WTC11 (cell line): Measurements from ENCODE around the gene NEO1. TPM values are rescaled to one million over a fixed set of nuclear protein-coding genes. Genes with fewer than 3 reads are reported as not detected.

Experiments used
- ATAC-seq: fragments of 200-7000 bp; cut with Tn5 transposase; 2 replicates; pipeline ENCODE4 v1.10.0; 2021; ENCODE audit warnings: mild to moderate bottlenecking, moderate library complexity
- CTCF ChIA-PET: fragments of 300-600 bp; sonication (Branson Sonifier 250); formaldehyde crosslinking; loops from one replicate; lab custom pipeline; 2021; ENCODE audit warnings: antibody characterized with exemption; lab: Charles Lee
- POLR2A ChIA-PET: fragments of 350-600 bp; sonication (Branson Sonifier 250); formaldehyde crosslinking; loops from one replicate; lab custom pipeline; 2021; ENCODE audit warnings: antibody characterized with exemption; lab: Charles Lee
- DNase-seq: peaks from one replicate; pipeline ENCODE4 v3.0.0; 2021; ENCODE audit warnings: low spot score
- H3K27ac Mint-ChIP-seq: 2 replicates; pipeline ENCODE4 v1.8.0; 2021; ENCODE audit warnings: mixed read lengths
- H3K27me3 Mint-ChIP-seq: 2 replicates; pipeline ENCODE4 v1.8.0; 2021; ENCODE audit warnings: low read depth, mild to moderate bottlenecking, moderate library complexity, mixed read lengths
- H3K36me3 Mint-ChIP-seq: 2 replicates; pipeline ENCODE4 v1.8.0; 2021; ENCODE audit warnings: mixed read lengths
- H3K4me1 Mint-ChIP-seq: 2 replicates; pipeline ENCODE4 v1.8.0; 2022; ENCODE audit warnings: mixed read lengths
- H3K4me3 Mint-ChIP-seq: 2 replicates; pipeline ENCODE4 v1.8.0; 2021; ENCODE audit warnings: mild to moderate bottlenecking, moderate library complexity, mixed read lengths
- H3K9me3 Mint-ChIP-seq: 2 replicates; pipeline ENCODE4 v1.8.0; 2021; ENCODE audit warnings: mixed read lengths
- AFF4 ChIP-seq: sonication (generic); formaldehyde crosslinking; IDR thresholded peaks from 2 replicates; pipeline ENCODE4 v1.8.1; 2023; ENCODE audit warnings: mild to moderate bottlenecking, missing genetic modification reagents, borderline replicate concordance
- CBFB ChIP-seq: sonication (generic); formaldehyde crosslinking; IDR thresholded peaks from 2 replicates; pipeline ENCODE4 v1.8.1; 2022; ENCODE audit warnings: mild to moderate bottlenecking, low read depth, missing genetic modification reagents
- CREB1 ChIP-seq: sonication (generic); formaldehyde crosslinking; IDR thresholded peaks from 2 replicates; pipeline ENCODE4 v1.8.0; 2023; ENCODE audit warnings: mild to moderate bottlenecking, missing genetic modification reagents
- CTCF ChIP-seq: fragments of 200-600 bp; IDR thresholded peaks from 2 replicates; pipeline ENCODE4 v1.8.0; 2022; ENCODE audit warnings: antibody characterized with exemption
- FOXJ3 ChIP-seq: sonication (generic); formaldehyde crosslinking; IDR thresholded peaks from 2 replicates; pipeline ENCODE4 v1.9.0; 2021; ENCODE audit warnings: missing genetic modification reagents, mild to moderate bottlenecking, borderline replicate concordance
- KAT7 ChIP-seq: sonication (generic); formaldehyde crosslinking; IDR thresholded peaks from 2 replicates; pipeline ENCODE4 v1.8.1; 2023; ENCODE audit warnings: missing genetic modification reagents, mild to moderate bottlenecking, borderline replicate concordance
- PRDM15 ChIP-seq: sonication (generic); formaldehyde crosslinking; IDR thresholded peaks from 2 replicates; pipeline ENCODE4 v1.8.0; 2022; ENCODE audit warnings: missing genetic modification reagents
- PRRX2 ChIP-seq: fragments of 250-450 bp; sonication (Bioruptor Pico); IDR thresholded peaks from 2 replicates; pipeline ENCODE4 v1.8.0; 2021; ENCODE audit warnings: mild to moderate bottlenecking
- TEAD4 ChIP-seq: sonication (generic); formaldehyde crosslinking; IDR thresholded peaks from 2 replicates; pipeline ENCODE4 v1.8.0; 2022; ENCODE audit warnings: mild to moderate bottlenecking, missing genetic modification reagents
- total RNA-seq: library from RNA; stranded (reverse); gene quantifications from 3 replicates; pipeline ENCODE4 v1.2.3, GENCODE V29; 2021

The NEO1 gene
- total RNA-seq, 1 experiment from 2014 or later, result 37.1 TPM

GRCh38 chr15:73335471-73335870 lies 283.2 kb downstream of the NEO1 start:
- no peak for ATAC-seq

More at GRCh38 chr15:73335471-73335870, 283.2 kb downstream of the NEO1 start:
- H3K27ac Mint-ChIP-seq, result no peak overlapping the region
- no peaks in the 10 kb centered on the region for H3K27me3 Mint-ChIP-seq
- no peaks in the 10 kb centered on the region for H3K9me3 Mint-ChIP-seq
- no peak overlapping the region for H3K4me3 Mint-ChIP-seq
- no peaks in the 10 kb centered on the region for H3K36me3 Mint-ChIP-seq
- POLR2A ChIA-PET, result no interaction called here
- no peak for DNase-seq
- CTCF ChIA-PET, result interaction anchor here (1.1 kb wide), 1 partner anchor 9 kb away, joined by 3 read pairs; no protein-coding TSS in a partner anchor
- H3K4me1 Mint-ChIP-seq, result no peaks in the 10 kb centered on the region
- TF ChIP-seq CBFB (CRISPR knock-in tag) (no peak), KAT7 (CRISPR knock-in tag) (no peak), CTCF (no peak), PRRX2 (CRISPR knock-in tag) (no peak), AFF4 (no peak), PRDM15 (CRISPR knock-in tag) (no peak), CREB1 (no peak), FOXJ3 (CRISPR knock-in tag) (no peak), TEAD4 (CRISPR knock-in tag) (no peak)
